EL (cell line): ENCODE measurements around the gene PSG4.
"Not testable (repeated sequence)": the region's sequence is repeated elsewhere in the genome, so short reads cannot be mapped to it uniquely, and the experiment has no call there.

Experiments
- DNase-seq: peaks from one replicate; pipeline ENCODE4 v3.0.0-alpha.2; 2016

PSG4 gene

DNA sequence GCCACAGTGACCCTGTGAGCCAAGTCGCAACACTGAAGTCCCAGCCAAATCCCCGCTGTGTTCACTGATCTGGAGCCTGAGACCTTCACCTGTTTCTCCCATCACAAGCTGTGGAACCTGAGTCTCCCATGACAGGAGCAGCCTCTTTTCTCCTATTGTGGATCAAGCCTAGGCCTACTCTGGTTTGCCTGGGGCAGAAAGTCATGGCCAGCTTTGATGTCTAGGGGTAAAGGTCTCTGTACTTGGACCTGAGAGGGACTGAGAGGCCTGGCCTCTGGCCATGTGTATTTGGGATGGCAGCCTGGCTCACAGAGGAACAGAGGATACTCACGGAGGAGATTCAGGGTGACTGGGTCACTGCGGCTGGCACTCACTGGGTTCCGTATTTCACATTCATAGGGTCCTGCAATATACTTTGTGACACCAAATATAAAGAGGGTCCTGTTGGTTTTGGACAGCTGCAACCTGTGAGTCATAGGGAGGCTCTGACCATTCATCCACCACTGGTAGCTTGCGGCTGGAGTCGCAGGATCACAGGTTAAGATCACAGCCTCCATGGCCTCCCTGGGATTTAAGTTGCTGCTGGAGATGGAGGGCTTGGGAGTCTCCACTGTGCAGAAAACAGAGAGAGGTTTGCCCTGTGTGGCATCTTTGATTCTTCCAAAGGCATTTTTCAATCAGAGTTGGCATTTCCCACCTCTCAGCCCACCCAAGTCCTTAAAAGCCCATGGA is 7.6 kb downstream of the PSG4 start:
- DNase-seq: not testable (repeated sequence)

DNA sequence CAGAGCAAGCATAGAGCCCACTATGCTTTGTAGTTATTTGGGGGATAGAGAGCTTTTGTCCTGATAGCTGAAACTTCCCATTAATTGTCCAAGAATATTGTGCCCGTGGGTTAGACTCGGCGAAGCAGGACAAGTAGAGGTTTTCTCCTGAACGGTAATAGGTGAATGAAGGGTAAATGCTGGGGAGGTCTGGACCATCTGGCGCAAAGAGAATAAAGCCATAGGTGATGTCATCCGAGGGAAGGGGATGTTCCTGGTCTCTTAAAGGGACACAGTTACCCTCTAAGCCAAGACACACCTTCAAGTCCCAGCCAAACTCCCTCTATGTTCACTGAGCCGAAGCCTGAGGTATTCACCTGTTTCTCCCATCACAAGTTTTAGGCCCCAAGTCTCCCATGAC is 11.0 kb downstream of the PSG4 start:
- not testable (repeated sequence) for DNase-seq

DNA sequence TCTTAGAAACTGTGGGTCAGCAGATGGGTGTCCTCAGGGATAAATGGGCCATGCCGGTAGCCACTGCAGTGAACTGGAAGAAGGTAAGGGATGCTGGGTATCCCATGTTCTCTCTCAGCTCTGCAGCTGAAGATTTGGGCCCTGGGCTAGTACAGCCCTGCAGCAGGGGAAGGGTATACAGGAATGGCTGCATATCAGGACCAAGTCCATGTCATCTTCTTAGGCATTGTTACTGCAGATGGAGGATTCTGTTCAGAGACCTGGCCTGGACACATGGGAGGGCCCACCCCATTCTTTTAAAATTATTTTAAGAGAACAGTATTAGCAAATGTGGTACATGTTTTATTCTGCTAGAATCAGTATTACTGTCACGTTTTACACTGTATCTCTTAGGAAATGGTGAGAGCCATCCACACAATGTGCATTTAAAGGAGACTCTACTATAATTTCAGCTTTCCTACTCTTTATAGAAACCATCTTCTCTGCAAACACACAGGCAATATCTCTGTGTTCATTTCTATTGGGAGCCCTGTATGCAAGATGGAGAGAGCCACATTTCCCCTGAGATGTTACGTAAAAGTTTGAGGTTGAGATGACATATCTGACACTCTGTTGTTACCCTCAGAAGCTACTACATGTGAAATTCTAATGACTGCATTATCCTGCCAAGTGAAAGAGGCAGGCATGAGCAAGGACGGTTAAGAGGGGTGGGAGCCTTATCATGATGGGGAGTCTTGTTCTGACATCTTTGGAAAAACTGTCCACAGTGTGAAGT is 12.9 kb downstream of the PSG4 start:
- DNase-seq: not testable (repeated sequence)

DNA sequence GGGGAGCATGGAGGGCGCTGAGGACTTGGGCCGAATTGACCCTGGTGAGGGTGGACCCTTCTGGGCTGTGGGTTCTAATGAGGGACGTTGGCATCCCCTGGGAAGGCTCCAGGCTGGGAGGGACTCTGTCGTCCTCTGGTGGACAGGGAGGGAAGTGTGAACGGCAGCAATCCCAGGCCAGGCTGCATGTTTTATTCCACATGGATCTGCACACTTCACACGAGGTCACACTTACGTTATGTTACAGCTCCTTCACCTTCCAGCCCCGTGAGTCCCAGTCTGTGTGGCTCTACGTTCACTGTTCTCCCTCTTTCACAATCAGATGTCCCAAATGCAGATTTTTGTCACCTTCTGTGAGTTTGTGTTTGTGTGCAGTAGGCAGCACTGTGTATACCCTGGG is 17.3 kb downstream of the PSG4 start:
- DNase-seq: peak; percentile 42

DNA sequence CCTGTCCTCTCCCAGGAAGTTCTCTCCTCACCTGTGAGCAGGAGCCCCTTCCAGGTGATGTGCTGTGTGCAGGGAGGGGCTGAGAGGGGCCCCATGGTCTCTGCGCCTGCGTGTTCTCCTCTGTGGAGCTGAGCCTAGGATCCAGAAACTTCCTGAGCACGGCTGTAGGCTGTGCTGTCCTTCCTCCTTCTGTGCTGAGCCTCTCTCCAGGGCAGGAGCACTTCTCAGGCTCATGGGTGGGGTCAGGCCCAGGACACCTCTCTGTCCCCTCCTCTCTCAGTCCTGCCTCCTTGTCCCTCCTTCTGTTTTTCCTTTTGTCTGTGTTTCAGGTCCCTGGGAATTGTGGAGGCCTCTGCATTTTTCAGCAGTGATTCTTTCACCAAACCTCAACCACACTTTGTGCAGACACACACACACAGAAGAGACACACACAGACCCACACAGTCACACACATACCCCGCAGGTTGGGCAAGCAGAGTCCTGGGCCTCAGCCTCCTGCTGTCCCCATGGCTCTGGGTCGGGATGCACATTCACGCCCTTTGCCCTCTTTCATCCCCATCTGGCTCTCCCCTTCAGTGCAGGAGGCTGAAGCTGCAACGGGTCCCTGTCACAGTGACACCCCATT is 19.0 kb downstream of the PSG4 start, which contains the start of gene PSG5:
TSS of gene PSG5 (minus strand) at position 226 of the 625 bp plus-strand sequence. CDS start at position 95, 131 bp downstream.
- peak; percentile 52 for DNase-seq

DNA sequence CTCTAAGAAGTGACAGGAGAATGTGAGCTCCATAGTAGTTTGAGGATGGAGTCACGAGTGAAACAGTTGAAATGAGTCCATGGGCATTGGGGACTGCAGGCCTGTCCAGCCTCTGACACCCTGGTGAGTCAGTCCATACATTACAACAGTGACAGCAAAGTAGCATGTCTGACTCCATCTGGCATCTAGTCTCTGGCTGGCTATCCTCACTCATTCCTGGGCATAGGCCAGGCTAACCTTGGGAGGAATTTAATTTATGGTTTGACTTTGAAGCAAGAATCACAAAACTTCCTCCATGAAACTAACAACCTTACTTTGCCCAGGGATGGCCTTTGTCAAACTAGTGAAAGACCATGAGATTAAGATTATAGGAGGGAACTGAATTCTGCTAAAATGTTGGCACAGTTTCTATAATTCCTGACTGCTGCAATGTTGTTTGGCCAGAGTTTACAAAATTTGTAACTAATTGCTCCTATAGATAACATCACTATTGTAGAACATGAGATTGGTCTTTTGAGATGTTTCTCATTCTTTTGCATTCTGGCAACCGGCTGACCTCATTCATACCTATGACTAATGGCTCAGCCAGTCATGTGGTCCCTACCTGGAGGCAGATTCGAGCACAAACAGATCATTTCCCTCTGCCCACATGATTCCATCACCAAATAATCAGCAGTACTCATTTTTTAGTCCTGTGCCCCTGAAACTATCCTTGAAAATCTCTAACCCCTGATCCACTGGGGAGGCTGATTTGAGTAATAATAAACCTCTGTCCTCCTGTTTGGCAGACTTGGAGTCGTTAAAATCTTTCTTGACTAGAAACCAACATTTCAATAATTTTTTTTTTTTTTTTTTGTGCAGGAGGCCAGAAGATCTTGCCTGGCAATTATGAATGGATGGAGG is 23.3 kb downstream of the PSG4 start:
- peak; percentile 94 for DNase-seq

DNA sequence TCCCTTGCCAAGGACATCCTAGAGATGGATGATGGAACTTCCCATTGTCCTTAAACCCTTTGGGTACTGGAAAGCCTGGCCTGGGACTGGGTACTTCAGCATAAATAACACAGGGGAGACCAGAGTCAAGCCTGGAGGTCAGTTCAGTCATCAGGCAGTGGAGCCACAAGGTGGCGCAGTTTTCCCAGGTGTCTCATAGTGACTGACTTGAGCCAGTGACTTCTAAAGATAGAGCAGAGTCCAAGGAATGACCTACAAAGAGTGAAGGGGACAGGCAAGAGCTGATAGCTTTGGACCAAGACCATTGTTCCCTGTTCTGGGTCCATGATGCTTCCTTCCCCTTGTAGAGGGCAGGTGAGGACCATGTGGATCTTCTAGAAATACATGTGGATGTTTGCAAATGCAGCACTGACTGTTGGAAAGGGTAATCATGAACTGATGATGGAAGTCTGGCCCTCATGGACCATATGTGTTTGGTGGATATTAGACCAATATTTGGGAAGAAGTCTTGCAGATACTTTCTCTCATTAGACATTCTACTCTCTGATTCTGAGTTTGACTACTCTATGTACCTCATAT is 25.8 kb downstream of the PSG4 start:
- DNase-seq: not testable (repeated sequence)

DNA sequence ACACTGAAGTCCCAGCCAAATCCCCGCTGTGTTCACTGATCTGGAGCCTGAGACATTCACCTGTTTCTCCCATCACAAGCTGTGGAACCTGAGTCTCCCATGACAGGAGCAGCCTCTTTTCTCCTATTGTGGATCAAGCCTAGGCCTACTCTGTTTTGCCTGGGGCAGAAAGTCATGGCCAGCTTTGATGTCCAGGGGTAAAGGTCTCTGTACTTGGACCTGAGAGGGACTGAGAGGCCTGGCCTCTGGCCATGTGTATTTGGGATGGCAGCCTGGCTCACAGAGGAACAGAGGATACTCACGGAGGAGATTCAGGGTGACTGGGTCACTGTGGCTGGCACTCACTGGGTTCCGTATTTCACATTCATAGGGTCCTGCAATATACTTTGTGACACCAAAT is 26.9 kb downstream of the PSG4 start:
- DNase-seq: not testable (repeated sequence)

DNA sequence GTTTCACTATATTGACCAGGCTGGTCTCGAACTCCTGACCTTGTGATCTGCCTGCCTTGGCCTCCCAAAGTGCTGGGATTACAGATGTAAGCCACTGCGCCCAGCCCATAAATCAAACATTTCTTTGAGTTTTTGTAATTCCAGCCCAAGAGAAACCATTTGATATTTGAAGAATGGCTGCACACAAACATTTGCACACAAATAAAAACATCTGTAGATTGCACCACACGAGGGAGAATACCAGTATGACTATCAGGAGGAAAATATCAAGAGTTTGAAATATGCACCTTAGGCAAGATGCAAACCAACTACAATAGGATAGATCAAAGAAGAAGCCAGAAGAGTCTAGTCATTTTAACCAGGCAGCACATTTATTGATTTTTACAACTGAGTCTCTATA is 39.5 kb downstream of the PSG4 start:
- not testable (repeated sequence) for DNase-seq

DNA sequence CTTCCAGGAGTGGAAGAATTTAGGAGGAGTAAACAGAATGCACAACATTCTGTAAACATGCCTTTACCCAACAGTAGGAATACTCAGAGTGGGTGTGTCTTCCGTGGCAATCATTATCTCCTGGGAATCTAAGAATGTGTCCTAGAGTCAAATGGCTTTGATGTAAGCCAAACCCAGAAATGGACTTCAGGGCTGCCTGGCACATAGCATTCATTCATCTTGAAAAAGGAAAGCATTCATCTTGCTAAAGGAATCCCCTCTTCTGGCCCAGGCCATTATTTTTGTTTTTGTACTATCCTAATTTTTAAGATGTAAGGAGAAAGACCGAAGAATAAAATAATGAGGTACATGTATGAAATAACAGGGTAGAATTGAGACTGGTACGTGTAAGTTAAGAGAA is 42.3 kb downstream of the PSG4 start:
- DNase-seq: not testable (repeated sequence)

DNA sequence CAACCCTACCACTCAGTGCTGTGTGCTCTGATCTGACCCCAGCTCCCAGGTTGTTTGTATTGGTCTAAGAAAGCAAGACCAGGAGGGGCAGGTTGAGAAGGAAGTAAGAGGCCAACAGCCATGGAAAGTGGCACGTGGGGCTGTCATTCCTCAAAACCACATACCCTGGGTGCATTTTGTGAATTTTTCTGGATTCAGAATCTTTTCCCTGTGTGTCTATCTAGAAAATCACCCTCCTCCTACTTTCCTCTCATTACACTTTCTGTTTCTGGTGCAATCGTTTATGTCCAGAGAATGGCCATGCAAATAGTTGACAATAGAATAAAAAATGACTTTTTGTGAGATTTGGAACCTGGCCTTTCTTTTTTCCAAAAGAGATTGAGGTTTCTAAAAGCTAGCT is 43.2 kb downstream of the PSG4 start:
- DNase-seq: not testable (repeated sequence)

DNA sequence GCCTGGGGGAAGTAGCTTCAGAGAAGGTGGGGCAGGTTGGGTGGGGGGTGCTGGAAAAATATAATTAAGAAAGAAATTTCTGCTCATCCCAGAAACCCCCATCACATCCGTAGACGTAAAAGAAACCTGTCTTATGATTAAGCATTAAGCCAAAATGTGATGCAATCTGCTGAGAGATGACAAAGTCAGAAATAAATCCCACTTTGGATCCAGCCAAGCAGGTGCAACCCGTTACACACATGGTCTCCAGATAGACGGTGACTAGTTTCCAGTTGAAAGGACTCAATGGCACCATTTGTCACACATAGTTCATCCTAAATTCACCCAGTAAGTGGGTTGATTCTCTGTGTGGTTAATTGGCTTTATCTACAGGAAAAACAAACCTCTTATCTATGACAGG is 53.2 kb downstream of the PSG4 start:
- no peak for DNase-seq

DNA sequence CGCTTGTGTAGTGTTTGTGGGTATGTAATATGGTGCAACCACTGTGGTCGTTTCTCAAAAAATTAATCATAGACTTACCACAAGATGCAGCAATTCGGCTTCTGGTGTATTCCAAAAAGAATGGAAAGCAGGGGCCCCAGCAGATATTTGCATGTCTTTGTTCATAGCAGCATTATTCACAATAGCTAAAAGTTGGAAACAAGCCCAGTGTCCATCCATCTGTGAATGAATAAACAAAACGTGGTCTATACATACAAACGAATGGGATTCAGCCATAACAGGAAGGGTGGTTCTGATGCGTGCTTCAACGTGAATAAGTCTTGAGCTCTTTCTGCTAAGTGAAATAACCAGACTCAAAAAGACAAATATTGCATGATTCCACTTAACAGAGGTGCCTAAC is 55.6 kb downstream of the PSG4 start:
- not testable (repeated sequence) for DNase-seq

DNA sequence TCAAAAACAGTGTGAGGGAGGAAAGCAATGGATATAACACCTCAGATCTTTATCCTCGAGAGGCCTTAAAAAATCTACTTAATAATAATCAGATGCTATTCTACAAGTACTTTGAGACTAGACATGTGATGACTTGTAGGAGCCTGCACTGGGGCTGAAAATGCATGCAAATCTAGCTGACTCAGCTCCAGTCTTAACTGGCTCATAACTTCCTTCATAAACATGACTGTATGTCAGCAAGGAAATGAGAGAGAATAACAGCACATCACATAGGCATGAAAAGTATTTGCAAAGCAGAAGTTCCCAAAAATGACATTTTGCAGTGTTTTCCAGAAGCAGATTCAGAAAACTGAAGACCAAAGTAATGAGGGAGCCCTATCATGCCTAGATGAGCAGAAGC is 57.2 kb downstream of the PSG4 start:
- DNase-seq: peak; percentile 72
